Fibroblast of lung (primary cell): Measurements from ENCODE around the gene TPD52L1. TPM values are rescaled to one million over a fixed set of nuclear protein-coding genes. Genes with fewer than 3 reads are reported as not detected.
A peak's percentile ranks its signal among the peaks of the same experiment; 100 is the strongest.

Experiments used
- DNase-seq, 2 donors: peaks; one replicate each; pipeline versions ENCODE4 v3.0.0 to v3.0.0-alpha.2; 2010; ENCODE audit warnings: low read depth in 2 of 2
- H2AFZ ChIP-seq: 2 replicates; pipeline ENCODE4 v1.5.1; 2012; ENCODE audit warnings: low read length, control low read depth, inconsistent platforms
- H3K27ac ChIP-seq: 2 replicates; pipeline ENCODE4 v1.5.1; 2011; ENCODE audit warnings: low read length, control low read depth; ENCODE audit not compliant: insufficient read depth
- H3K27me3 ChIP-seq: 2 replicates; pipeline ENCODE4 v1.5.1; 2011; ENCODE audit warnings: mild to moderate bottlenecking, low read length; ENCODE audit not compliant: control insufficient read depth, insufficient read depth
- H3K36me3 ChIP-seq: 2 replicates; pipeline ENCODE4 v1.5.1; 2011; ENCODE audit warnings: low read length; ENCODE audit not compliant: control insufficient read depth, insufficient read depth
- H3K4me1 ChIP-seq: 2 replicates; pipeline ENCODE4 v1.5.1; 2011; ENCODE audit warnings: low read length; ENCODE audit not compliant: control insufficient read depth, insufficient read depth; ENCODE audit errors: extremely low read depth
- H3K4me2 ChIP-seq: 2 replicates; pipeline ENCODE4 v1.5.1; 2011; ENCODE audit warnings: low read length, control low read depth; ENCODE audit not compliant: insufficient read depth; ENCODE audit errors: extremely low read depth
- H3K4me3 ChIP-seq, 4 experiments: fragments of 200-600 bp in 1 of 4; sonication (generic) in 1 of 4; replicated peaks in 1 of 4; 2 replicates each; pipeline ENCODE4 v1.5.1; 2011 to 2016; ENCODE audit warnings: low read length in 4 of 4, low read depth in 3 of 4, mild to moderate bottlenecking in 3 of 4, control low read depth in 2 of 4, inconsistent platforms in 1 of 4, mixed read lengths in 1 of 4; ENCODE audit not compliant: insufficient read depth in 1 of 4; ENCODE audit errors: control extremely low read depth in 1 of 4
- H3K79me2 ChIP-seq: 2 replicates; pipeline ENCODE4 v1.5.1; 2012; ENCODE audit warnings: mild to moderate bottlenecking, low read length, inconsistent platforms; ENCODE audit not compliant: control insufficient read depth, insufficient read depth
- H3K9ac ChIP-seq: 2 replicates; pipeline ENCODE4 v1.5.1; 2011; ENCODE audit warnings: mild to moderate bottlenecking, low read length, control low read depth; ENCODE audit not compliant: insufficient read depth
- H3K9me3 ChIP-seq: 2 replicates; pipeline ENCODE4 v1.5.1; 2012; ENCODE audit warnings: low read depth, low read length; ENCODE audit not compliant: control insufficient read depth, insufficient read depth
- H4K20me1 ChIP-seq: 2 replicates; pipeline ENCODE4 v1.5.1; 2011; ENCODE audit warnings: low read length; ENCODE audit not compliant: control insufficient read depth, insufficient read depth; ENCODE audit errors: extremely low read depth
- CTCF ChIP-seq, 2 donors: IDR thresholded peaks in 1 of 2; conservative IDR thresholded peaks in 1 of 2; 1 replicate in 1 of 2; 2 replicates in 1 of 2; pipeline ENCODE4 v1.5.1; 2011 to 2012; ENCODE audit warnings: low read length in 2 of 2, control low read depth in 1 of 2, inconsistent platforms in 1 of 2, low read depth in 1 of 2, mild to moderate bottlenecking in 1 of 2
- EZH2 ChIP-seq: IDR thresholded peaks from 2 replicates; pipeline ENCODE4 v1.5.1; 2012; ENCODE audit warnings: low read length, control low read depth, mild to moderate bottlenecking; ENCODE audit errors: missing control alignments
- polyA plus RNA-seq, 2 donors: library from polyadenylated mRNA; depleted of rRNA in 1 of 2; stranded (reverse) in 1 of 2; unstranded in 1 of 2; fragments of >200 nt; gene quantifications; 2 replicates each; pipeline ENCODE4 v1.2.1, GENCODE V29; 2011 to 2012; ENCODE audit warnings: missing spikeins in 1 of 2
- total RNA-seq: library from RNA; depleted of rRNA; stranded (reverse); fragments of >200 nt; gene quantifications from 2 replicates; pipeline ENCODE4 v1.2.1, GENCODE V29; 2014

The TPD52L1 gene
- total and polyA plus RNA-seq, 2 donors (not counting 1 experiment from before 2014, with no cell fraction given): 41.0 to 75.9 TPM

DNA sequence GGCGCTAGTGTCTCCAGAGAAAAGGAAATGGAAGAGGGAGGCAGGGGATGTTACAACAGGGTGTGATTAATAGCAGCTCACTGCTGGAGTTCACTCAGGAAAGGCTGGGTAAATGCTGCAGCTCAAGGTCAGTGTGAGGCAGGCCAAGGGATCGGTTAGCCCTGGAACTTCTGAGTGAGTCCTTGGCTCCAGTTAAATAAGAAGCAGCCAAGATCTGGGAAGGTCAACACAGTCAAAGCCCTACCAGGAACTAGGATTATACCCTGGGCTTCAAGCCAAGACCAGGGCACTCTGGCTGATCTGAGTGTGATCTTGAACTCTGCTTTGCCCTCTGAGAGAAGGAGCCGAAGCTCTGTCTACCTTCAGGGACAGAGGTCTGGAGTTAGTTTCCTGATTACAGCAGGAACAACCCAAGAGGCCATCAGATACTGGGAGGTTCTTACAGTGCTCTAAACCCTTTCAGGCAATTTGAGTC, 44.3 kb downstream of the TPD52L1 start:
- H3K79me2 ChIP-seq: no peaks in the 10 kb centered on the region
- no peak overlapping the region for H3K9ac ChIP-seq
- no peak overlapping the region for H3K4me3 ChIP-seq
- H3K36me3 ChIP-seq: no peaks in the 10 kb centered on the region
- peak overlapping the region; percentile 45 for H3K4me2 ChIP-seq
- H3K9me3 ChIP-seq: no peaks in the 10 kb centered on the region
- peaks cover 11% of the 10 kb centered on the region for H3K4me1 ChIP-seq
- TF ChIP-seq CTCF (conservative IDR thresholded peaks at IDR 0.05 in 1 of 2, IDR thresholded peaks at IDR 0.05 in 1 of 2; ENCODE audit: low read depth in 1 of 2, low read length in 2 of 2) (no peak), EZH2 (no peak)
- no peaks in the 10 kb centered on the region for H3K27me3 ChIP-seq
- no peaks in the 10 kb centered on the region for H4K20me1 ChIP-seq
- H2AFZ ChIP-seq: peak overlapping the region; percentile 22
- H3K27ac ChIP-seq: no peak overlapping the region
- DNase-seq: peak; percentile 55 to 72

GRCh38 chr6:125198398-125198937, 44.9 kb downstream of the TPD52L1 start:
- Histone ChIP-seq H3K4me2 (no peak overlapping the region), H3K27me3 (no peaks in the 10 kb centered on the region), H3K79me2 (no peaks in the 10 kb centered on the region), H4K20me1 (no peaks in the 10 kb centered on the region), H3K4me3 (no peak overlapping the region), H3K9ac (no peak overlapping the region), H3K36me3 (no peaks in the 10 kb centered on the region), H2AFZ (no peak overlapping the region), H3K27ac (no peak overlapping the region), H3K9me3 (no peaks in the 10 kb centered on the region), H3K4me1 (peaks cover 11% of the 10 kb centered on the region)
- TF ChIP-seq EZH2 (no peak), CTCF (conservative IDR thresholded peaks at IDR 0.05 in 1 of 2, IDR thresholded peaks at IDR 0.05 in 1 of 2; ENCODE audit: low read depth in 1 of 2, low read length in 2 of 2) (no peak)
- DNase-seq: no peak

DNA sequence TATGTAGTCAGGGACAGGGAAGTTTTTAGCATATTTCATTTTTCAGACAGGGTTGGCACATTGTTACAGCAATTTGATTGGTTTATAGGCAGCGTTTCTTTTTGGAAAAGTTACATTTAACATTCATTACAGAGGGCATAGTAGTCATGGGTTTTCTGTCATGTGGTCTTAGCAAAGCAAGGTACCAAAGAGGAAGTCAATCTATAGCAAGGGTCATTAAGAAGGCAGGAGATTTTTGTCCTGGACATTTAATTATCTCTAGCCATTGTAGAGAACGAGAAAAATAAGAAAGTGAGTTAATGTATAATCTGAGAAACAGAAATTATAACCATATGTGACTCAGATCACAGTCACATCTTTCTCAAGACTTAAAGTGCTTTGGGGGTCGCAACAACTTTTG, 47.4 kb downstream of the TPD52L1 start:
- Histone ChIP-seq H4K20me1 (no peaks in the 10 kb centered on the region), H2AFZ (no peak overlapping the region), H3K9ac (no peak overlapping the region), H3K9me3 (no peaks in the 10 kb centered on the region), H3K36me3 (no peaks in the 10 kb centered on the region), H3K27ac (no peak overlapping the region), H3K79me2 (no peaks in the 10 kb centered on the region), H3K4me1 (peaks cover 11% of the 10 kb centered on the region), H3K27me3 (no peaks in the 10 kb centered on the region), H3K4me2 (no peak overlapping the region), H3K4me3 (no peak overlapping the region)
- no peak for DNase-seq
- TF ChIP-seq CTCF (conservative IDR thresholded peaks at IDR 0.05 in 1 of 2, IDR thresholded peaks at IDR 0.05 in 1 of 2; ENCODE audit: low read depth in 1 of 2, low read length in 2 of 2) (no peak), EZH2 (no peak)
